LNCAP (cell line): ENCODE results near the gene SH2B2.

Source experiments
- TF ChIP-seq, protein P1 (sequence below): fragments of 450-650 bp; IDR thresholded peaks from 2 replicates; pipeline ENCODE4 v1.5.1; 2017; ENCODE audit warnings: mild to moderate bottlenecking

Gene SH2B2

GRCh38 chr7:102258073-102258748 lies 28.5 kb upstream of the SH2B2 start:
- TF ChIP-seq, protein P1, sequence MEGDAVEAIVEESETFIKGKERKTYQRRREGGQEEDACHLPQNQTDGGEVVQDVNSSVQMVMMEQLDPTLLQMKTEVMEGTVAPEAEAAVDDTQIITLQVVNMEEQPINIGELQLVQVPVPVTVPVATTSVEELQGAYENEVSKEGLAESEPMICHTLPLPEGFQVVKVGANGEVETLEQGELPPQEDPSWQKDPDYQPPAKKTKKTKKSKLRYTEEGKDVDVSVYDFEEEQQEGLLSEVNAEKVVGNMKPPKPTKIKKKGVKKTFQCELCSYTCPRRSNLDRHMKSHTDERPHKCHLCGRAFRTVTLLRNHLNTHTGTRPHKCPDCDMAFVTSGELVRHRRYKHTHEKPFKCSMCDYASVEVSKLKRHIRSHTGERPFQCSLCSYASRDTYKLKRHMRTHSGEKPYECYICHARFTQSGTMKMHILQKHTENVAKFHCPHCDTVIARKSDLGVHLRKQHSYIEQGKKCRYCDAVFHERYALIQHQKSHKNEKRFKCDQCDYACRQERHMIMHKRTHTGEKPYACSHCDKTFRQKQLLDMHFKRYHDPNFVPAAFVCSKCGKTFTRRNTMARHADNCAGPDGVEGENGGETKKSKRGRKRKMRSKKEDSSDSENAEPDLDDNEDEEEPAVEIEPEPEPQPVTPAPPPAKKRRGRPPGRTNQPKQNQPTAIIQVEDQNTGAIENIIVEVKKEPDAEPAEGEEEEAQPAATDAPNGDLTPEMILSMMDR = no peak

- TF ChIP-seq, protein P1 = no peak
These were observed 27.9 kb upstream of the SH2B2 start for GRCh38 chr7:102258749-102259107.

GRCh38 chr7:102260856-102261255 lies 25.8 kb upstream of the SH2B2 start:
- TF ChIP-seq, protein P1 = no peak

- TF ChIP-seq, protein P1 = no peak
These were observed 25.2 kb upstream of the SH2B2 start for GRCh38 chr7:102261451-102261850.

- TF ChIP-seq, protein P1 = no peak
These were observed 24.1 kb upstream of the SH2B2 start for GRCh38 chr7:102262546-102262945.

DNA sequence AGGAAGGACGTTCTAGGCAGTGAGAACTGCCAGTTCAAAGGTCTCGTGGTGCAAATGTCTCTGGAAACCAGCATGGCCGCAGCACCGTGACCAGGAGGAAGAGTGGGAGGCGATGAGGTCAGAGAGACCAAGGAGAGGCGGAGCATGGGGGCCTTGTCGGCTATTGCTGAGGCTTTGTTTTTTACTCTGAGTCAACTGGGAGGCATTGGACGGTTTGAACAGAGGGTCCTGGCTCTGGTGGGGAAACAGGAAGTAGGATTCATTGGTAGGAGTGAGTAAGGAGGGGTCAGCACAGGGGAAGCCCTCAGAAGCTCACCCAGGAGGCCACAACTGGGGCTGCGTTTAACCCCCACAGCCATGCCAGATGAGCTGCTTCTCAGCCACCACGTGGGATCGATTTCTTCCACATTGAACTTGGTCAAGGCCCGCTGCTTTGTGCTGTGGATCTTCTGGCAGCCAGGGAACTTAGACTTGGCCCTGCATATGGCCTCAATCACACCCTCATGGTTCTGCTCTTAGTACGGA lies 22.2 kb upstream of the SH2B2 start:
- TF ChIP-seq, protein P1 = no peak

DNA sequence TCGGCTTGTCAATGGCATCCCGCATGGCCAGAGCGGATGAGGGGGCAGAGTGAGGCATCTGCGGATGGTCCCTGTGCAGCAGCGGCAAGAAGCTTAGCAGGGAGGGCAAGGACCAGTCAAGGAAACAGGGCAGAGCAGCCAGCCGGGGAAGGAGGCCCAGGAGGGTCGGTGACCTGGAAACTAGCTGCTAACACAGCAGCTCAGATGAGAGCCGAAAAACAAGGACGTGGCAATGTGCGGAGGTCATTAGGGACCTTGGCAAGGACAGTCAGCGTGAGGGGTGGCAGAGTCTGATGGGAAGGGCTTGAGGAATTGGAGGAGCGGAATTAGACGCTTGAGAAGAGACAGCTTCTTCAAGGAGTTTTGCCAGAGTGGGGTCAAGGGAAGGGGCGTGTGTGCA lies 20.1 kb upstream of the SH2B2 start:
- TF ChIP-seq, protein P1 = no peak

- TF ChIP-seq, protein P1 = no peak
These were observed 18.0 kb upstream of the SH2B2 start for GRCh38 chr7:102268635-102269034.
